NCI-H2171 (cell line): ENCODE results near the gene YBX2.

Experiments
- DNase-seq: peaks from one replicate; lab custom pipeline; 2025; lab: John Stamatoyannopoulos, UW

YBX2 gene

DNA sequence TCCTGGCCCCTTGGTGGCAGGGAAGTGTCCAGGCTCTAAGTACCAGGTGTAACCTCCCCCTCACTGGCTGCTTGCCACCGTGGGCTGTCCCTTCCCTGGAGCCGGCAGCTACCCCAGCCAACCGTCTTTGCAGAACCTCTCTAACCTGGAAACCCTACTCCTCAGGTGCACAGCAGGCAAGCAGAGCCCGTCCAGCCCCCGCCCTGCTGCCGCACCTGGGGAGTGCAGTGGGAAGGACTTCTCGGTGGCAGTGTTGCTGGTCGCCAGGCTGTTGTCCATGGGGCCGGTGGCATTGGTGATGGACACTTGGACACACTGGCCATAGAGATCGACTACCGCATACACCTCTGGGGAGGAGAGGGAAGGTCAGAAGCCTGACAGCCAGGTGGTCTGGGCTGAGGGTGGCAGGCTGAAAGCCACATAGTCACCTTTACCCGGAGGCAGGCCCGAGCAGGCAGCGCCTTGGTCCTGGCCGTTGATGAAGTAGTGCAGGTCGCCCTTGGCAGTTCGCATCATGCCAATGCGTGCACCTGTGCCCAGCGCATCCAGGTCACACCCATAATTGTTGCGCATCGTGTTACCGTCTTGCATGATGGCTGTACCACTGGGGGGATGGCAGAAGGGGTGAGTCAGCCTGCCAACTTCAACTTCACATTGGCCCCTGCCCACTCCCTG lies 28.2 kb upstream of the YBX2 start:
- DNase-seq = no peak

DNA sequence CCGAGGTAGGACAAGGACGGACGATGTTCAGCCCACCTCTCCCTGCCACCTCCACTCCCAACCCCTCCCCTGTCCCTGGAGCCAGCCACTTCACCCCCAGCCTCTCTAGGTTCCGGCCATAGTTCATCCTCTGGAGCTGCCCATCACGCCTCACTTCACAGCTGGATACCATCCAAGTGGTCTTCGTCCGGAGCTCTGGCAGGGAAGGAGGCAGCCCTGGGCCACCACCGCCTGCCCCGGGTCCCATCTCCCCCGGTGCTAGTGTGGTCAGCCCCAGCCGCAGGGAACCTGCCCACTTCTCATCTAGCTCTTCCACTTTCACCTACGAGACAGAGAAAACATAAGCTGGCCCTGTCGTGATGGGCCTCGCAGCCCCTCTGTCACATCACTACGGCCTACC lies 27.0 kb upstream of the YBX2 start:
- DNase-seq = no peak

DNA sequence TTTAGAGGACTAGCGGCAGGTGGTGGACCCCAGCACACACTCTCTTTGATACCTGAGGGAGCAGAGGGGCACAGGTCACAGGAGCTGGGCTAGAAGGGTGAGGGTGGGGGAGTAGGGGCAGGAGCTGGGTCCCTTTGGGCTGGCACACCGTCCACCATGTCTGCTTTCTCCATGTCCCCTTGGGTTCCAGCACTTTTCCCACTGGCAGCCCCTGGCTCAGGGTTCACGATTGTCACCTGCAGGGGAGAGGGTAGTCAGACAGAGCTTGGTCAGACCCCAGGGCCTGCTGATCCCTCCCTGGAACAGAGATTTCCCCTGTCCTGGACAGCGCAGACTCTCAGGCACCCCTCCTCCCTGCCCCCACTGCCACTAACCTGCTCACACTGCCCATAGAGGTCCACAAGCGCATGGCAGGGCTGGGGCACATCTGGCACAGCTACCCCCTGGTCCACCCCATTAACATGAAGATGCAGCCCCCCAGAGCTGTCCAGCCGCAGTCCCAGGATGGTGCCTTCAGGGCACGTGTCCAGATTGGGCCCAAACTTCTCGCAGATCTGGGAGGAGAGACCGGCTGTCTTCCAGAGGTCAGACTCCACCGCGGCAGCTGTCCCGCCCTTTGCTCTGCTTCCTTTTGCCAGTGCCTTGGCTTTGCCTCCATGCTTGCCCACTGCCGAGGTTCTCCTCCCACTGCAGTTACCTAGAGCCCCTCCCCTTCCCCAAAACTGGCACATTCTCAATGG lies 23.9 kb upstream of the YBX2 start:
- DNase-seq = no peak

DNA sequence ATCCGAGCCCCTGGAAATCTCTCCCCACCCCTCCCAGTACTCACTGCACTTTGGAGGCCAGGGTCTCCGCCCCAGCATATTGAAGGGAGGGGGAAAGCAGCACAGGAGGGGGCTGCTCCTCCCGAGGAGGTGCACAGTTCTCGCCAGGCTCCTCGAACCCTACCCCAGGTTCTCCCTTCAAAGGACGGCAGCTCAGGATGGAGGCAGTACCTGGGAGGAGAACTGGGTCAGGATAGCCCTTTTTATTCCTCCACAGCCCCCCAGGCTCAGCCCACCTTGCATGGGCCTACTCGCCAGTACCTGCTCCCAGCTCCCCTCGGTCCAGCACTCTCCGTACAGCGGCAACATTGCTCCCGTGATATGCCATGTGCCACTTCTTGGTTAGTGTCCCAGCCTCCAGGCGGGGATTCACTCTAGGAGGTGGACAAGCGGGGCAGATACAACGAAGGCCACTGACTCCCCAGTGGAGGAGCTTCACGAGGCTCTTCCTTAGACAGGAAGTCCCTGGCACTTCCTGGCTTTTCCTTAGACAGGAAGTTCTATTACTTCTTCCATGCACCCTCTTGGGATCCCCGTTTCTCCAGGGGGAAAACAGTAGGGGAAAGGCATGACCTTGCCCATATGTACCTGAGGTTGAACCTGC lies 22.8 kb upstream of the YBX2 start:
- no peak for DNase-seq

DNA sequence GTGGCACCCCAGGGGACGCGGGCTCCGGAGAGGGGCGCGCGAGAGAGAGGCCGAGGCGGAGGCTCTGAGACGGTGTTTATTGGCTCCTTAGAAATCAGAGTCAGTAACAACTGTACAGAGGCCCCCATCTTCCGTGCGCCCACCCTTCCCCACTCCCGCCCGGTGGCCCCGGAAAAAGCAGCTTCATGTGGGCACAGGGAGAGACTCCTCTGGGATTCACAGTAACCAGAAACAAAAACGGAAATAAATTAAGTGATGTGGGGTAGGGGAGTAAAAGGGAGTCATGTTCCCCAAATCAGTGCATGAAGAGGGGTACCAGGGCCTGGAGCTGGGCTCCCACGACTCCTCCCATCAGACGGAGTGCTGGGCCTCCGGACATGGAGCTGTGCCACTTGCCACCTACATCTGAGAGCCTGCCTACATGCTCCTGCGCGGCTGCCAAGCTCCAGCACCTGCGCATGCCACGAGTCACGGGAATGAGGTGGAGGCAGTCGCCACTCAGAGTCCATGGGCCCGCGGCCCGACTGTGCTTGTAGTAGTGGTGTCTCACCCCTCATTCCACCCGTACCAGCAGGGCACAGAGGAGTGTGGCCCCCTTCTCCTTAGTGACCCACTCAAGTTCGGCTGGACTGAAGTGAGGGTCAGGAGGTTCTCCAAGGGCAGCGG lies 21.3 kb upstream of the YBX2 start:
- DNase-seq = no peak

DNA sequence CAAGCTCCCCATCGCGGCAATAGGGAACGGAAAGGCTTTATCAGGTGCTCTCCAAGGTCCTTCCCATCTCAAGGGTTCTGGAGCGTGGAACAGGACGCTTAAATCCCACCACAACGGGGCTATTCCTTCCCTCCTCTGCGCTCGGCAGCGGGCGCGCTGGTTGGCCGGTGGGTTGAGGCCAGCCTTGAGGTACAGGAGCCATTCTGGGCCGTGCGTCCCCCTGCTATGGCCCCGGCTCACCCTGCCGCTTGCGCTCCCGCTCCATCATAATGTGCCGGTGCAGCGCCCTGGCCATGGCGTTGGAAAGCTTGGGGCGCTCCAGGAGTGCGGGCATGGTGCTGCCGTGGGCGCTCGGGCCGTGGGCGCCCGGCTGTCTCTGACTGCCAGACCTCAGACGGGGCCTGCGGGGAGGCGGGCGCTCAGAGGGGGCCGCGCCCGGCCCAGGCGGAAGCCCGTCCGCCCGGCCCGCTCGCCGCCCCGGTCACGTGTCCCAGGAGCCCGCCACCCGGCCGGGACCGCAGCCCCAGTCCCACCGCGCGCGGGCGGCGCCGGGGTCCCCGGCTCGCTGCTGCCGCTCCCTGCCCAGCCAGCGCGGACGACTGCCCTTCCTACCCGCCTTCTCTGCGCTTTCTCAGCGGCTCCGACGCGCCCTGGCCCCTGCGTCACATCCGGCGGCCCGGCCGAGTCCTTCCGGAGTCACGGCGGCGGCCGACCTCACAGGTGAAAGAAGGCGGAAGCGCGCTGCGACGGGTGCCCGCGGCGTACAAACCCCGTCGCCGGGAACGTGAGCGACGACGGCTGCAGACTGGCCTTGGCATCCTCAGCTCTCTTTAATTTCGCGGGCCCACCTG lies 20.5 kb upstream of the YBX2 start, which contains the start of gene GPS2:
GPS2 (minus strand) TSS at position 642 of the 851 bp plus-strand sequence; CDS start at position 334, 308 bp downstream.
- peak; percentile 92 for DNase-seq

DNA sequence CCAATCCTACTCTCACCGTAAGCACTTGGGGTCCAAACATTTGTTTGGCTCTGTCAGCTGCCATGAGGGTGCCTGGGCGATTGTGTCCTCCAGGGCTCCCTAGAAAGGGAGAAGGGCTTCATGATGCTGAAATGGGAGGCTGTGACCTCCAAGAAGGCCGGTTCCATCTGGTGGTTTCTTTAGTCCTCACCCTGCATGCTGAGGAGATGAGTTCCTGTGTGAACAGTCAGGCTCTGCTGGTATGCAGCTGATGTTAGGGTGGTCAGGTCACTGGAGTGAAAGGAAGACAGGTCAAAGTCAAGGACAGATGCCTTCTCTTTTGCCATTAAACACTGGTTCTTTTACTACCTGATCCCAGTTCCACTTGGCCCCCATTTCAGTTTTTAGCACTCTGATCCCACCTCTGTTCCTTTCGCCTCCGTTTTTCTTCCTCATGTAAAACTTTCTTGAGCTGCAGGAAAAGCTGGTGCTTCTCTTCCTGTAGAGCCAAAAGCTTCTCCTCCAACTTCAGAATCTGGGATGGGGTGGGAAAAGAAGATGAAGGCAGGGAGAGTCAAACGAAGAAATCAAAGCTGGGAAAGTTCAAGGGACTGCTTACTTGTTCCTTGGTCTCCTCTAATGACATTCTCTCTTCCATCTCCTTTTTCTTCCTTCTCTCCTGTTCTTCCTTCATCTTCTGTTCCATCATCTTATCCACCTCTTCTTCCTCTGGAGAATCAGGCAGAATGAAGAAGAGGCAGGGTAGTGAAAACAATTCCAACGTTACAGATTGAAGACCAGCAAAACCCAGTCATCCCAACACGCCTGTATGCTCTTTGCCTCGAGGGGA lies 19.7 kb upstream of the YBX2 start:
- DNase-seq = no peak

DNA sequence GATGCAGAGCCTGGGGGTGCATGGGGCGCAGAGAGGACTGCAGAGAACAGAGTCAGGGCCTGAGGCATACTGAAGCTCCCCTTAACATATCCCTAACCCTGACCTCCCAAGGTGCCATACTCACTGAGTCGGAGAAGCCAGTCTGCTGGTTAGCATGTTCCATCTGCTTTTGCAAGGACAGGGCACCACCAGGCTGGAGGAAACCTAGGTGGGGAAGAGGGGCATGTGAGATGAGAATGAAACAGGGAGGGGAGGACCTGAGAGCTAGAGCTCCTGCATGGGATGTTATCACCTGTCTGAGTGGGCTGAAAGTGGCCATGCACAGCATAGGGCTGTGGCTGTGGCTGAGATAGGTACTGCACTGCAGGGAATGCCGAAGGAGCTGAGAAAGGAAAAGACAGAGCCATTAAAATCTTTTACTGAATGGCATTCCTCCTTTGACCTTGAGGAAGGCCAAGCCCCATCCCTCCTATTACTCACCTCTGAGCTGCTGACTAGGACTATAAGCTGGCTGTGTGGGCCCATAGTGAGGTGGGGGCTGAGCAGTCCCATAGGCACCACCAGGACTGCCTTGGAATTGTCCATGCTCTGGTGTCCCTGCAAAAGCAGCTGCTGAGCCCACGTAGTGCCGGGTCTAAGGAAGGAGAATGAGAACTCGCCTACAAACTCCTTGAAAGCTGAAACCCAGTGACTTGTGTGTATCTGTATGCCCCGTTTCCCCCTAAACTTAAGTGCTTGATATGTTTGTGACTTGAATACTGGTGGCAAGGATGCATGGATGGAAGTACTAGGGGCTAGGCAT lies 18.9 kb upstream of the YBX2 start:
- no peak for DNase-seq

DNA sequence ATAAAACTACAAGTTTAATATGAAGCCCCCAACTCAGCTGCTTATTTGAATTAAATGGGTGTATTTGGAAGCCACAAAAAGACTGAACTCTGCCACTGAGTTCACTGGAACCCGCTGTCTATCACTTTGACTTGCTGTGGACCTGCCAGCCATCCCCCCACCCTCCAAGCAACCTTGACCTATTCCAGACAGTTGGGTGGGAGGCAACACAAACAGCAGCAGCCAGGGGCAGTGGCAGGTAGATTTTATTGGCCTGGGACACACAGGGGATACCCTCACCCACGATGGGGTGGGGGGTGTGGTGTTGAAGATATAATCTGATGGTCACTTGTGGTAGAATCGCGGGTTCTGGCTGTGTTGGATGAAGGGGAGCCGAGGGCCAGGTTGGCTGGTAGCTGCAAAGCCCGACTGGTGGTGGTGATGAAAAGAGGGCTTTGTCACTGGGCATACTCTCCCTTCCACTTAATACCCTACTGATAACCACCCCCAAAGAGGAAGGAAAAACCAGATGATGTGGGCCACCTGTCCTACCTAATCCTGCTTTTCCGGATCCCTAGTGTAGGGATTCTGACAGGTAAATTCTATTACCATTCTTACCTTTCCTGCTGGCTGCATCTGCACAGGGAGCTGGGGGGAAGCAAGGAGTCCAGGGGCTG lies 18.1 kb upstream of the YBX2 start:
- no peak for DNase-seq

DNA sequence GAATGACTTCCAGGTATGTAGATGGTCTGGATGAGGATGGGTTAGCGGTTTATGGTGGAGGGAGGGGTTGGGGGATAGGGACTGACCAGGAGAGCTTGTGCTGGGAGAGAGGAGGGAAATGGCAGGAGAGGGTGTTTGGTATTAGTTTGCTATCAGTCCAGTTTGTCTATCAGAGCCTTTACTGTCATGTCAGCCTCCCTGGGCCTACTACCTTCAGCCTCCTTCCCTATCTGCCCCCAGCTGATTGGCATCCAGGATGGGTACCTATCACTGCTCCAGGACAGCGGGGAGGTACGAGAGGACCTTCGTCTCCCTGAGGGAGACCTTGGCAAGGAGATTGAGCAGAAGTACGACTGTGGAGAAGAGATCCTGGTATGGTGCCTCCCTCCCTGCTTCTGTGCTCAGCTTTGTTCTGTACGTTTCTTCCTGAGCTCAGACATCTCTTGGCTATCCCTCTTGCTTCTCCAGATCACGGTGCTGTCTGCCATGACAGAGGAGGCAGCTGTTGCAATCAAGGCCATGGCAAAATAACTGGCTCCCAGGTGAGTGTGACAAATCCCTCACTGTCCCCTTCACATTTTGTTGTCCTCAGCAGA lies 16.8 kb upstream of the YBX2 start:
- no peak for DNase-seq

DNA sequence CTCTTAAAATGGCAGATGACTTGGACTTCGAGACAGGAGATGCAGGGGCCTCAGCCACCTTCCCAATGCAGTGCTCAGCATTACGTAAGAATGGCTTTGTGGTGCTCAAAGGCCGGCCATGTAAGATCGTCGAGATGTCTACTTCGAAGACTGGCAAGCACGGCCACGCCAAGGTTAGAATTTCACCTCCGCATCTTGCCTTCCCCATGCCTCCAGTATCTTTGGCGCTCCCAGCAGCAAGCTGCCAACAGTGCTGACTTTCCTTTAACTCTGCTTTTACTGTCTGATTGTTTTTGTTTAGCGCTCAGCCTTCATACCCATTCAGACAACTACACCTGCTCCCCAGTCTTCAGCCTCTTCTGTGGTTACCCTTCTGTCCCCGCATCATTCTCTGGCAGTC lies 15.2 kb upstream of the YBX2 start:
- no peak for DNase-seq

DNA sequence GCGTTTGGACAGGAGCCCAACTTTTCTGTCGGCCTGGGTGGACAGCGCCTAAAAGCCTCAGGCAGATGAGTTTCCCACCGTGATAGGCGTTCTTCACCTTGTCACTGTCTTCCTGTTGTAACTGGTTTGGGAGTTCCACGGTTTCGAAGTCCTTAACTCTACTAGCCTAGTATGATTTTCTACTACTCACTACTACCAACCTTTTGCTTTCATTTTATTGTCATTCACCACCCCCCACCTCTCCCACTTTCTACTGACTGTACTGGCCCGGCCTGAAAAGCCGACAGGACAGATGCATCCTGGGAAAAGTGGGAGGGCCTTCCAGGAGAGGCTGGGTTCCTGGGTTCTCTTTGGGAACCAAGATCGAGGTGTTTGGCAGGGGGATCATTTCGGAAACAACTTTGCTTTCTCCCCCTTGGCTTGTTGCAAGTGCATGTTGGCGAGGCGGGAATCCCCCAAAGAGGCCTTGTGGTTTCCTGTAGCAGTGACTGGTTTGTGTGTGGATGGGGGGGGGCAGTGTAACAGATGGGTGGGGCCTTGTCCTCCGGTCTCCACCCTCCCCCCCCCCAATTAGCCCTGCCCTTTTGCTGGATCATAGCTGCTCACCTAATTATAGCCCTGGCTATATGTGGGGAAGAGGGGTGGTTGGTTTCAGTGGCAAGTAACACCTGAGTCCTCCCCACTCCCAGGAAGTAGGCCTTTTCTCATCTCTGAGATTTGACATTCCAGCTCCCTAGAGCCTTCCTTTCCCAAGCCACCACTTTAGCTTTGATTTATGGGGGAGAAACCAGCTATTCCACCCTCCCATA lies 14.4 kb upstream of the YBX2 start:
- peak; percentile 29 for DNase-seq

DNA sequence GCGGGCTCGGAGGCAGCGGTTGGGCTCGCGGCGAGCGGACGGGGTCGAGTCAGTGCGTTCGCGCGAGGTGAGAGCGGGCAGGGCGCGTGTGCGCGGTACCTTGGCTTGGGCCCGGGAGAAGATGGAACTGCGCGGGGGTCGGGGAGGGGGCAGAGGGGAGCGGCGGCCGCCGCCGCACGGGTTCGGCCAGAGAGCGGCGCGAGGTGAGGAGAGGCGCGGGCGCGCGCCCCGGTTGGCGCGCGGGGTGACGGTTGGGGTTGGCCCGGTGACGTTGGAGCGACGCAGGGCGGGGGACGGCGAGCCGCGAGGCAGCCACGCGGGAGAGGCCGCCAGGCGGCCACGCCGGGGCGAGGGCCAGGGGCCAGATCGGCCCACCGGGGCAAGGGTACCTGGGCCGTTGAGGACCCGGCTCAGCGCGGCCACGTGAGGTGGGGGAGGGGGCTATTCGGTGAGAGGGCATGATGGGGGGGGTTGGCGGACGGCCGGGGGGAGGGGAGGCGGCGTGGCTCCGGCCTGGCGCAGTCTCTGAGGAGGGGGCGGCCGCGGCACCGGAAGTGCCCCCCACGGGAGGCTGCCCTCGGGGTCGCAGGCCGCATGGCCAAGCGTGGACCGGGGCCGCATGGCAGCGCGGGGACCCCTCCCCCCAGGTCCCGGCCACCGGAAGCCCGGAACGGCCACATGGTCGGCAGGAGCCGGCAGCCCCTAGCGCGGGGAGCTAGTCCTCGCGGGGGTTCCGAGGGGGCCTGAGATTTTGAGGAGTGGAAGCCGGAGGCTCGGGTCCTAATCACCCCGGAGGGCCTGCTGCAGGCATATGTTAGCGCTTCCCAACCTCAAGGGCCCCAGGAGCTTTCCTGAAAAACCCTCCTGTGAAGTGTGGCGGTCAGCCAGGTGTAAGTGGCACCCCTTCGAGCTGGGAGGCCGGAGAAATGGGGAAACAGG lies 13.5 kb upstream of the YBX2 start:
- DNase-seq = peak; percentile 23

DNA sequence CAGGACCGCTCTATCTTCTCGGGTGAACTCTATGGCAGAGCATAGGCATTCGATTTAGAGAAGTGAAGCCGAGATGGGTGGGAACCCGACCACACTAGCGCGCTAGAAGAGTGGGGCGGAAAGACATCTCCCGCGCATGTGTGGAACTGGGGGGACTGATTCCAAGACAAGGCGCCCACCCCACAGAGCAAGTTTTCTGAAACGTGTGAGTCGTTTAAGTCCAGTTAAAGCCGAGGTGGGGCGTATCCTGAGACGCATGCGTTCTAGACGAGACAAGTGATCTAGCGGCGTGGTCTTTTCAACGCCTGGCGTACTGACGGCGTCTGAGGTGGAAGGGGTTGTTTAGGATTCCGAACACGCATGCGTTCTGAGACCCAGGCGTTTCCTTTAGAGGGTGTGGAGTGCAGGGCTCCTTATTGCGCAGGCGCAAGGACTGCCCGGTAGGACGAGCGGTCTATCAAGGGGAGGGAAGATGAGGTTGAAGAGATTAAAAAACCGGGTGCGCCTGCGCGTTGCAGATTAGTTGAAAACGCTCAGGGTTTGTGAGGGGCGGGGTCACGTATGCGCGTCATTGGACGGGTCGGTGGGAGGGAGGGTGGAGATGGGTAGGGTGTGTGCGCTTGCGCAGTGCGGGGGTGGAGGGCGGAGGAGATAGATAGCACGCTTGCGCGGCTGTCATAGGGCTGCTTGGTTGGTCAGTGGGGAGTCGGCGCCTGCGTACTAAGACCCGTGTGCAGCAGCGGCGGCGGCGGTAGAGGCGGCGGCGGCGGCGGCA lies 12.7 kb upstream of the YBX2 start, which contains the start of gene EIF5A:
EIF5A (plus strand) TSS at position 718 of the 775 bp plus-strand sequence. CDS start 2,008 bp downstream, outside the sequence.
- peak; percentile 98 for DNase-seq

DNA sequence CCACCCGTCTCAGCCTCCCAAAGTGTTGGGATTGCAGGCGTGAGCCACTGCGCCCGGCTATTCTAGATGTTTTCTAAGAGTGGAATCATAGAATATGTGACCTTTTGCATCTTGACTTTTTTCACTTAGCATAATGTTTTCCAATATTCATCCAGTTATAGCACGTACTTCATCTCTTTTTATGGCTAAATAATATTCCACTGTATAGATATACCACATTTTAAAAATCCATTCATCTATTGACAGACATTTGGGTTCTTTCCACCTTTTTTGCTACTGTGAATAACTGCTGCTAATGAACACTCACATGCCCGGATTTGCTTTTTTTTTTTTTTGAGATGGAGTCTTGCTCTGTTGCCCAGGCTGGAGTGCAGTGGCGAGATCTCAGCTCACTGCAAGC lies 9.7 kb upstream of the YBX2 start:
- no peak for DNase-seq
